K562 (cell line): ENCODE data around the gene STPG4. TPM values are rescaled to one million over a fixed set of nuclear protein-coding genes. Genes with fewer than 3 reads are reported as not detected.

ENCODE experiments used
- ATAC-seq: fragments of 200-7000 bp; cut with Tn5 transposase; 3 replicates; pipeline ENCODE4 v1.9.1; 2020; ENCODE audit warnings: moderate library complexity
- BruUV-seq: library from RNA; stranded (reverse); fragments of 400-500 nt; replicated peaks from 2 replicates; lab custom pipeline; 2021; lab: Mats Ljungman, UMichigan
- CTCF ChIA-PET: fragments of 300-600 bp; formaldehyde crosslinking; extraction: SDS; loops from one replicate; lab custom pipeline; 2021; ENCODE audit warnings: low intra/inter-chr PET ratio; lab: Yijun Ruan, JAX
- POLR2A ChIA-PET: fragments of 300-600, 350-650 bp; sonication (Branson Sonifier 250); formaldehyde crosslinking; extraction: SDS; loops from one replicate; lab custom pipeline; 2021; ENCODE audit warnings: antibody characterized with exemption, inconsistent platforms; lab: Yijun Ruan, JAX
- DNase-seq, 4 experiments: peaks; one replicate each; pipeline versions ENCODE4 v3.0.0 to v3.0.0-alpha.2; 2011 to 2018; ENCODE audit warnings: low spot score in 3 of 4, mixed read lengths in 3 of 4; ENCODE audit errors: extremely low read depth in 1 of 4
- FAIRE-seq: peaks from 2 replicates; lab custom pipeline; 2011; peaks lifted over from hg19 to GRCh38; lab: Jason Lieb, UNC
- H2AFZ ChIP-seq: 2 replicates; pipeline ENCODE4 v1.6.0; 2011; ENCODE audit warnings: low read depth, low read length, control low read depth, inconsistent platforms
- H3K27ac ChIP-seq: fragments of 200-600 bp; 3 replicates; pipeline ENCODE4 v1.8.0; 2011; ENCODE audit warnings: low read depth, mild to moderate bottlenecking, control low read depth, inconsistent platforms, low read length, moderate library complexity, mixed read lengths; ENCODE audit errors: extremely low read depth
- H3K27me3 ChIP-seq, 2 experiments: fragments of 300-600 bp in 1 of 2; 2 replicates in 1 of 2; 3 replicates in 1 of 2; pipeline versions ENCODE4 v1.6.0 to v1.8.0; 2011; ENCODE audit warnings: inconsistent platforms in 2 of 2, low read length in 2 of 2, mild to moderate bottlenecking in 1 of 2, mixed read lengths in 1 of 2, moderate library complexity in 1 of 2; ENCODE audit not compliant: control insufficient read depth in 2 of 2, insufficient read depth in 2 of 2
- H3K36me3 ChIP-seq: fragments of 300-600 bp; 3 replicates; pipeline ENCODE4 v1.8.0; 2011; ENCODE audit warnings: mild to moderate bottlenecking, low read length, inconsistent platforms; ENCODE audit not compliant: control insufficient read depth, insufficient read depth
- H3K4me1 ChIP-seq, 2 experiments: fragments of 200-600 bp in 1 of 2; replicated peaks in 1 of 2; 2 replicates in 1 of 2; 3 replicates in 1 of 2; pipeline versions ENCODE4 v1.5.1 to v1.8.0; 2011; ENCODE audit warnings: inconsistent platforms in 2 of 2, low read length in 2 of 2, mild to moderate bottlenecking in 1 of 2, mixed read lengths in 1 of 2, moderate library complexity in 1 of 2; ENCODE audit not compliant: control insufficient read depth in 2 of 2, insufficient read depth in 2 of 2
- H3K4me2 ChIP-seq: 2 replicates; pipeline ENCODE4 v1.6.1; 2011; ENCODE audit warnings: low read length, control low read depth, inconsistent platforms, mixed read lengths; ENCODE audit not compliant: insufficient read depth
- H3K4me3 ChIP-seq: fragments of 200-600 bp; sonication (generic), shearing (Covaris generic); 2 replicates; pipeline ENCODE4 v1.5.1; 2016; ENCODE audit warnings: control low read depth, inconsistent platforms
- H3K79me2 ChIP-seq: fragments of 200-600 bp; 3 replicates; pipeline ENCODE4 v1.8.0; 2011; ENCODE audit warnings: low read length, inconsistent platforms; ENCODE audit not compliant: control insufficient read depth, insufficient read depth
- H3K9ac ChIP-seq, 2 experiments: 2 replicates each; pipeline versions ENCODE4 v1.6.0 to v1.6.1; 2011; ENCODE audit warnings: low read depth in 2 of 2, low read length in 2 of 2, control low read depth in 1 of 2, inconsistent platforms in 1 of 2, mild to moderate bottlenecking in 1 of 2, mixed read lengths in 1 of 2; ENCODE audit not compliant: insufficient read depth in 1 of 2
- H3K9me1 ChIP-seq: one replicate; pipeline ENCODE4 v1.6.0; 2011; ENCODE audit warnings: inconsistent platforms, mild to moderate bottlenecking, low read length, moderate library complexity; ENCODE audit not compliant: control insufficient read depth, insufficient read depth
- H3K9me3 ChIP-seq: replicated peaks from 2 replicates; pipeline ENCODE4 v1.5.1; 2011; ENCODE audit warnings: low read depth, low read length, inconsistent platforms; ENCODE audit not compliant: control insufficient read depth, insufficient read depth
- H4K20me1 ChIP-seq: replicated peaks from 2 replicates; pipeline ENCODE4 v1.6.1; 2011; ENCODE audit warnings: low read length, inconsistent platforms, mixed read lengths; ENCODE audit not compliant: control insufficient read depth, insufficient read depth
- BRF2 ChIP-seq: IDR thresholded peaks from 3 replicates; pipeline ENCODE4 v1.6.1; 2011; ENCODE audit warnings: borderline replicate concordance, mild to moderate bottlenecking; ENCODE audit not compliant: insufficient read length, insufficient read depth
- CCAR2 ChIP-seq: fragments of 200-400 bp; formaldehyde crosslinking; IDR thresholded peaks from 2 replicates; pipeline ENCODE4 v1.6.1; 2017; ENCODE audit warnings: mild to moderate bottlenecking, low read depth, low read length
- CHD2 ChIP-seq: IDR thresholded peaks from 2 replicates; pipeline ENCODE4 v1.6.1; 2011; ENCODE audit warnings: low read depth, low read length
- GTF2A2 ChIP-seq: IDR thresholded peaks from 2 replicates; pipeline ENCODE4 v1.6.1; 2016; ENCODE audit warnings: mild to moderate bottlenecking, missing genetic modification characterization, missing compliant biosample characterization
- IRF1 ChIP-seq: sonication (generic); formaldehyde crosslinking; IDR thresholded peaks from 2 replicates; pipeline ENCODE4 v1.8.0; 2022; ENCODE audit warnings: missing genetic modification reagents, mild to moderate bottlenecking, borderline replicate concordance
- NELFE ChIP-seq: IDR thresholded peaks from 2 replicates; pipeline ENCODE4 v1.6.1; 2011; ENCODE audit warnings: mild to moderate bottlenecking; ENCODE audit not compliant: insufficient read depth, insufficient read length
- NEUROD1 ChIP-seq: fragments of 150-350 bp; IDR thresholded peaks from 2 replicates; pipeline ENCODE4 v1.6.1; 2014; ENCODE audit warnings: borderline replicate concordance, low read length, low read depth; ENCODE audit not compliant: partially characterized antibody
- RAD51 ChIP-seq: fragments of 450-650 bp; IDR thresholded peaks from 2 replicates; pipeline ENCODE4 v1.7.1; 2016; ENCODE audit warnings: low read depth, mild to moderate bottlenecking, borderline replicate concordance
- RBFOX2 ChIP-seq: fragments of 200-400 bp; formaldehyde crosslinking; IDR thresholded peaks from 2 replicates; pipeline ENCODE4 v1.6.1; 2017; ENCODE audit warnings: low read depth, mild to moderate bottlenecking, low read length, moderate library complexity
- RFX7 ChIP-seq: fragments of 250-450 bp; sonication (Bioruptor Pico); IDR thresholded peaks from 2 replicates; pipeline ENCODE4 v1.5.1; 2021; ENCODE audit warnings: mild to moderate bottlenecking
- SFPQ ChIP-seq: fragments of 200-400 bp; formaldehyde crosslinking; IDR thresholded peaks from 2 replicates; pipeline ENCODE4 v1.6.1; 2017; ENCODE audit warnings: mild to moderate bottlenecking, low read depth, low read length, moderate library complexity
- ZBTB5 ChIP-seq: fragments of 450-650 bp; IDR thresholded peaks from 2 replicates; pipeline ENCODE4 v1.6.1; 2017; ENCODE audit warnings: antibody characterized with exemption
- ZBTB8A ChIP-seq: fragments of 450-650 bp; IDR thresholded peaks from 2 replicates; pipeline ENCODE4 v1.6.1; 2018; ENCODE audit warnings: mild to moderate bottlenecking, moderate library complexity; ENCODE audit not compliant: partially characterized antibody
- ZNF239 ChIP-seq: fragments of 250-450 bp; sonication (Bioruptor Pico); IDR thresholded peaks from 2 replicates; pipeline ENCODE4 v1.4.0; 2020; ENCODE audit warnings: mild to moderate bottlenecking
- ZNF384 ChIP-seq: IDR thresholded peaks from 2 replicates; pipeline ENCODE4 v1.6.1; 2012; ENCODE audit warnings: low read depth, low read length, improper control_type of control experiment
- ZNF511 ChIP-seq: sonication (generic); formaldehyde crosslinking; IDR thresholded peaks from 2 replicates; pipeline ENCODE4 v1.8.0; 2022; ENCODE audit warnings: mild to moderate bottlenecking, missing genetic modification reagents
- WGBS: fragments of 100-300 bp; shearing (Covaris generic); methylation state at CpG from one replicate; pipeline ENCODE4 v1.1.6; 2016; ENCODE audit warnings: low coverage, mixed read lengths; ENCODE audit not compliant: insufficient coverage; ENCODE audit errors: missing lambda C conversion rate; 5-methylcytosine and 5-hydroxymethylcytosine counted together
- in situ Hi-C: fragments of 300-500 bp; cut with MboI; formaldehyde crosslinking; loops from 4 replicates; pipeline ENCODE4 v1.15.0; 2018; ENCODE audit warnings: inconsistent platforms, mixed read lengths
- intact Hi-C: fragments of 100-400 bp; cut with micrococcal nuclease; formaldehyde crosslinking; loops from 2 replicates; pipeline ENCODE4 v1.14.2; 2022
- polyA plus RNA-seq, 8 experiments: library from polyadenylated mRNA; depleted of rRNA in 4 of 8; stranded (reverse) in 5 of 8; unstranded in 3 of 8; fragments of >200 nt; fragmentation: Nextera tagmentation in 2 of 8; fragmentation: Illumina TruSeq in 1 of 8; extraction: Ambion mirVana in 2 of 8; extraction: Trizol in 1 of 8; gene quantifications; 2 replicates each; pipeline versions ENCODE4 v1.2.1 to v1.2.3, GENCODE V29; 2011 to 2014; ENCODE audit warnings: inconsistent platforms in 1 of 8, missing spikeins in 1 of 8
- total RNA-seq, 7 experiments: library from RNA; depleted of rRNA in 6 of 7; stranded (reverse); fragments of >200 nt in 6 of 7; fragmentation: Illumina TruSeq in 2 of 7; extraction: Trizol in 2 of 7; gene quantifications; 2 replicates each; pipeline versions ENCODE4 v1.2.1 to v1.2.3, GENCODE V29; 2011 to 2021; ENCODE audit warnings: low replicate concordance in 1 of 7

Gene STPG4
- total and polyA plus RNA-seq, 9 of the 15 experiments (the other 6 are each of a cell fraction or from before 2014, with no cell fraction given) = 0.10 to 0.68 (median 0.22) TPM; not detected in 6

GRCh38 chr2:47067788-47068407 lies 87.2 kb downstream of the STPG4 start:
- intact Hi-C loops (no loop called here), in situ Hi-C loops (no loop called here)
- no peak overlapping the region for H3K27ac ChIP-seq
- DNase-seq (no peak), FAIRE-seq (no peak), ATAC-seq (no peak)
- H3K4me3 ChIP-seq = no peak overlapping the region
- no peaks in the 10 kb centered on the region for H3K36me3 ChIP-seq
- H3K9me1 ChIP-seq = peaks cover 5% of the 10 kb centered on the region
- H3K79me2 ChIP-seq = no peaks in the 10 kb centered on the region
- H3K27me3 ChIP-seq = no peaks in the 10 kb centered on the region
- no peaks in the 10 kb centered on the region for H3K9me3 ChIP-seq
- 0 out of 2 replicates have a peak, but pooled peaks cover 5% of the 10 kb centered on the region for H4K20me1 ChIP-seq
- H3K9ac ChIP-seq = peak overlapping the region in 1 of 2 experiments; percentile 78; a peak in 2 of 4 replicates
- BruUV-seq = no TSS peak
- 70% methylated on average over 13 of the region's 14 CpGs for WGBS
- H2AFZ ChIP-seq = no peak overlapping the region
- H3K4me1 ChIP-seq = peaks cover 0 to 8% of the 10 kb centered on the region in 2 experiments; a peak in 2 of 5 replicates
- ChIA-PET CTCF (no interaction called here), POLR2A (interaction anchor here (0.7 kb wide), 1 partner anchor 36 kb away, joined by 4 read pairs; no protein-coding TSS in a partner anchor)
- H3K4me2 ChIP-seq = no peak overlapping the region
- TF ChIP-seq SFPQ = no peak
- no peak for TF ChIP-seq CCAR2
- no peak for TF ChIP-seq ZNF511 (CRISPR knock-in tag)
- no peak for TF ChIP-seq GTF2A2 (tag)
- TF ChIP-seq ZBTB8A = no peak
- TF ChIP-seq ZNF384 = no peak
- no peak for TF ChIP-seq RAD51
- no peak for TF ChIP-seq NEUROD1
- no peak for TF ChIP-seq CHD2
- no peak for TF ChIP-seq NELFE
- TF ChIP-seq BRF2 = no peak
- no peak for TF ChIP-seq ZBTB5
- TF ChIP-seq ZNF239 = no peak
- no peak for TF ChIP-seq RBFOX2
- no peak for TF ChIP-seq RFX7 (CRISPR knock-in tag)
- no peak for TF ChIP-seq IRF1 (CRISPR knock-in tag)
